Keratinocyte (primary cell): Measurements from ENCODE around the gene PTPN21. TPM values are rescaled to one million over a fixed set of nuclear protein-coding genes. Genes with fewer than 3 reads are reported as not detected.

Experiments used
- DNase-seq: peaks from one replicate; pipeline ENCODE4 v3.0.0-alpha.2; 2011; ENCODE audit warnings: low read depth, missing footprints, low spot score
- FAIRE-seq: peaks from 2 replicates; lab custom pipeline; 2011; peaks lifted over from hg19 to GRCh38; lab: Jason Lieb, UNC
- H2AFZ ChIP-seq: 2 replicates; pipeline ENCODE4 v1.6.0; 2012; ENCODE audit warnings: low read length, control low read depth, inconsistent platforms; ENCODE audit not compliant: control insufficient read depth
- H3K27ac ChIP-seq: 2 replicates; pipeline ENCODE4 v1.5.1; 2011; ENCODE audit warnings: low read length; ENCODE audit not compliant: control insufficient read depth, insufficient read depth
- H3K27me3 ChIP-seq: 3 replicates; pipeline ENCODE4 v1.6.0; 2011; ENCODE audit warnings: low read length; ENCODE audit not compliant: control insufficient read depth, insufficient read depth; ENCODE audit errors: extremely low read depth
- H3K36me3 ChIP-seq, 2 experiments: 2 replicates in 1 of 2; 3 replicates in 1 of 2; pipeline ENCODE4 v1.5.1; 2011; ENCODE audit warnings: low read length in 2 of 2, mild to moderate bottlenecking in 1 of 2; ENCODE audit not compliant: control insufficient read depth in 2 of 2, insufficient read depth in 2 of 2; ENCODE audit errors: extremely low read depth in 1 of 2
- H3K4me1 ChIP-seq: 3 replicates; pipeline ENCODE4 v1.5.1; 2011; ENCODE audit warnings: low read length; ENCODE audit not compliant: control insufficient read depth, insufficient read depth; ENCODE audit errors: extremely low read depth
- H3K4me2 ChIP-seq: 3 replicates; pipeline ENCODE4 v1.6.0; 2011; ENCODE audit warnings: low read depth, low read length; ENCODE audit not compliant: control insufficient read depth, insufficient read depth; ENCODE audit errors: extremely low read depth
- H3K4me3 ChIP-seq, 3 experiments: fragments of 200-600 bp in 1 of 3; sonication (generic) in 1 of 3; 2 replicates in 2 of 3; 3 replicates in 1 of 3; pipeline ENCODE4 v1.5.1; 2011 to 2016; ENCODE audit warnings: low read length in 3 of 3, mild to moderate bottlenecking in 3 of 3, control low read depth in 2 of 3, inconsistent platforms in 1 of 3, low read depth in 1 of 3, mixed read lengths in 1 of 3, mixed run types in 1 of 3, moderate library complexity in 1 of 3; ENCODE audit not compliant: control insufficient read depth in 2 of 3, insufficient read depth in 2 of 3; ENCODE audit errors: extremely low read depth in 1 of 3
- H3K79me2 ChIP-seq: 2 replicates; pipeline ENCODE4 v1.6.0; 2012; ENCODE audit warnings: low read length; ENCODE audit not compliant: control insufficient read depth, insufficient read depth
- H3K9ac ChIP-seq: 3 replicates; pipeline ENCODE4 v1.6.0; 2011; ENCODE audit warnings: low read length; ENCODE audit not compliant: control insufficient read depth, insufficient read depth; ENCODE audit errors: extremely low read depth
- H3K9me1 ChIP-seq: 3 replicates; pipeline ENCODE4 v1.6.0; 2011; ENCODE audit warnings: low read length; ENCODE audit not compliant: control insufficient read depth, insufficient read depth; ENCODE audit errors: extremely low read depth
- H3K9me3 ChIP-seq: 2 replicates; pipeline ENCODE4 v1.5.1; 2012; ENCODE audit warnings: low read depth, low read length; ENCODE audit not compliant: control insufficient read depth
- H4K20me1 ChIP-seq: 3 replicates; pipeline ENCODE4 v1.6.0; 2011; ENCODE audit warnings: low read length; ENCODE audit not compliant: control insufficient read depth, insufficient read depth; ENCODE audit errors: extremely low read depth
- EZH2 ChIP-seq: IDR thresholded peaks from one replicate; pipeline ENCODE4 v1.6.1; 2012; ENCODE audit warnings: inconsistent platforms, mild to moderate bottlenecking, low read length, moderate library complexity
- dilution Hi-C: fragments of 300-500 bp; cut with MboI; formaldehyde crosslinking; loops from one replicate; pipeline ENCODE4 v1.7.0; 2020; ENCODE audit warnings: low sequenced_read_pairs; ENCODE audit not compliant: extremely low pct_ligation_motif_present
- polyA plus RNA-seq, 5 experiments: library from polyadenylated mRNA; depleted of rRNA in 3 of 5; stranded (reverse) in 3 of 5; stranded (forward) in 1 of 5; unstranded in 1 of 5; fragments of >200 nt; gene quantifications; 1 replicate in 1 of 5; 2 replicates in 3 of 5; 3 replicates in 1 of 5; pipeline versions ENCODE4 v1.2.1 to v1.2.3, GENCODE V29; 2011 to 2012; ENCODE audit warnings: missing spikeins in 2 of 5, low read depth in 1 of 5, low replicate concordance in 1 of 5
- TF ChIP-seq, protein P1 (sequence below), 3 experiments: IDR thresholded peaks in 1 of 3; conservative IDR thresholded peaks in 1 of 3; optimal IDR thresholded peaks in 1 of 3; 2 replicates in 2 of 3; 3 replicates in 1 of 3; pipeline versions ENCODE3 to v1.5.1; 2011; ENCODE audit warnings: low read length in 3 of 3, mild to moderate bottlenecking in 3 of 3, moderate library complexity in 2 of 3, control low read depth in 1 of 3, inconsistent platforms in 1 of 3; ENCODE audit not compliant: insufficient read depth in 2 of 3; ENCODE audit errors: extremely low read depth in 1 of 3

PTPN21 gene
- polyA plus RNA-seq, 1 donor (not counting 4 experiments of a cell fraction or from before 2014, with no cell fraction given), result 7.4 TPM

GRCh38 chr14:88597038-88597437 lies 42.2 kb upstream of the PTPN21 start:
- no peaks in the 10 kb centered on the region for H3K79me2 ChIP-seq
- FAIRE-seq (no peak), DNase-seq (no peak)
- no peak for TF ChIP-seq EZH2
- TF ChIP-seq, protein P1, sequence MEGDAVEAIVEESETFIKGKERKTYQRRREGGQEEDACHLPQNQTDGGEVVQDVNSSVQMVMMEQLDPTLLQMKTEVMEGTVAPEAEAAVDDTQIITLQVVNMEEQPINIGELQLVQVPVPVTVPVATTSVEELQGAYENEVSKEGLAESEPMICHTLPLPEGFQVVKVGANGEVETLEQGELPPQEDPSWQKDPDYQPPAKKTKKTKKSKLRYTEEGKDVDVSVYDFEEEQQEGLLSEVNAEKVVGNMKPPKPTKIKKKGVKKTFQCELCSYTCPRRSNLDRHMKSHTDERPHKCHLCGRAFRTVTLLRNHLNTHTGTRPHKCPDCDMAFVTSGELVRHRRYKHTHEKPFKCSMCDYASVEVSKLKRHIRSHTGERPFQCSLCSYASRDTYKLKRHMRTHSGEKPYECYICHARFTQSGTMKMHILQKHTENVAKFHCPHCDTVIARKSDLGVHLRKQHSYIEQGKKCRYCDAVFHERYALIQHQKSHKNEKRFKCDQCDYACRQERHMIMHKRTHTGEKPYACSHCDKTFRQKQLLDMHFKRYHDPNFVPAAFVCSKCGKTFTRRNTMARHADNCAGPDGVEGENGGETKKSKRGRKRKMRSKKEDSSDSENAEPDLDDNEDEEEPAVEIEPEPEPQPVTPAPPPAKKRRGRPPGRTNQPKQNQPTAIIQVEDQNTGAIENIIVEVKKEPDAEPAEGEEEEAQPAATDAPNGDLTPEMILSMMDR (optimal IDR thresholded peaks at IDR 0.05 in 1 of 3, IDR thresholded peaks at IDR 0.05 in 1 of 3, conservative IDR thresholded peaks at IDR 0.05 in 1 of 3; ENCODE audit: extremely low read depth in 1 of 3, insufficient read depth in 2 of 3, low read length in 3 of 3), result no peak
- H3K36me3 ChIP-seq, result peaks cover 16% of the 10 kb centered on the region in 2 experiments
- dilution Hi-C loops, result no loop called here
- H3K4me1 ChIP-seq, result no peaks in the 10 kb centered on the region
- H3K27me3 ChIP-seq, result no peaks in the 10 kb centered on the region
- H3K9me1 ChIP-seq, result no peaks in the 10 kb centered on the region
- no peak overlapping the region for H3K27ac ChIP-seq
- no peaks in the 10 kb centered on the region for H3K9me3 ChIP-seq
- no peak overlapping the region for H3K4me2 ChIP-seq
- H3K9ac ChIP-seq, result no peak overlapping the region
- no peak overlapping the region for H2AFZ ChIP-seq
- H3K4me3 ChIP-seq, result no peak overlapping the region
- no peaks in the 10 kb centered on the region for H4K20me1 ChIP-seq

DNA sequence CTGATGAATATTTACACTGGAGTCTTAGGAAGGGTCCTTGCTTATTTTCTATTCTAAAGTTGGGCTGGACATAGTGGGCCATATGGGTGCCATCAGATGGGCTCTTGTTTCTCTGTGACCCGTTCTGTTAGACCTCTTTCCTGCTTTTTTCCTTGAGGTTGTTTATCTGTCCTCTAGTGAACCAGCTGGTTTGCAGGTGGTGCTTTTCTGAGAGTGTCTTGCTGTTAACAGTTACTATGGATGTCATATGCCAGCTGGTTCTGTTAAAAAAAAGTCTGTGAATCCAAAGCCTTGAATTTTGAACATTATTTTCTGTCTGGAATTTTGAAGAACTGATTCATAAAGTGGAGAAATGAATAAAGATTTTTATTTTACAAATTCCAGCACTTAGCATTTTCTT lies 37.2 kb upstream of the PTPN21 start:
- Histone ChIP-seq H4K20me1 (no peaks in the 10 kb centered on the region), H3K4me3 (no peak overlapping the region), H3K79me2 (no peaks in the 10 kb centered on the region), H3K9me3 (no peaks in the 10 kb centered on the region), H3K4me1 (no peaks in the 10 kb centered on the region), H3K27ac (no peak overlapping the region), H3K4me2 (no peak overlapping the region), H3K36me3 (peaks cover 8 to 9% of the 10 kb centered on the region in 2 experiments), H3K27me3 (no peaks in the 10 kb centered on the region), H2AFZ (no peak overlapping the region), H3K9ac (no peak overlapping the region), H3K9me1 (no peaks in the 10 kb centered on the region)
- no peak for FAIRE-seq
- dilution Hi-C loops, result no loop called here
- TF ChIP-seq, protein P1 (optimal IDR thresholded peaks at IDR 0.05 in 1 of 3, IDR thresholded peaks at IDR 0.05 in 1 of 3, conservative IDR thresholded peaks at IDR 0.05 in 1 of 3; ENCODE audit: extremely low read depth in 1 of 3, insufficient read depth in 2 of 3, low read length in 3 of 3), result no peak
- no peak for TF ChIP-seq EZH2
- no peak for DNase-seq
